ENCODE results near the gene ITGA2B. TPM values are rescaled to one million over a fixed set of nuclear protein-coding genes. Genes with fewer than 3 reads are reported as not detected.
A peak's percentile ranks its signal among the peaks of the same experiment; 100 is the strongest.
"Not testable (repeated sequence)": the region's sequence is repeated elsewhere in the genome, so short reads cannot be mapped to it uniquely, and the experiment has no call there.

The ITGA2B gene
- total and polyA plus RNA-seq, 2 experiments from 2014 or later = not detected

GRCh38 chr17:44368391-44369243 lies 20.8 kb downstream of the ITGA2B start:
- H3K9me2 ChIP-seq (ENCODE audit: insufficient read depth); H3K4me2 ChIP-seq (ENCODE audit: unreplicated experiment); H3K27ac ChIP-seq; H3K36me3 ChIP-seq (ENCODE audit: low read depth); H3F3A ChIP-seq (ENCODE audit: insufficient read depth); H2AFZ ChIP-seq; H4K20me1 ChIP-seq (ENCODE audit: insufficient read depth); H3K79me2 ChIP-seq (ENCODE audit: insufficient read depth); DNase-seq; H3K4me1 ChIP-seq (ENCODE audit: insufficient read depth); H3K4me3 ChIP-seq; H3K9ac ChIP-seq; in situ Hi-C loops (cut with MboI); H3K9me3 ChIP-seq (ENCODE audit: low read depth): not testable (repeated sequence)
- WGBS, 2 experiments (ENCODE audit: low coverage in 1 of 2, low lambda C conversion rate in 2 of 2, missing lambda C conversion rate in 2 of 2) = 71 to 76% methylated on average over 31 to 40 of the region's 42 CpGs
- peaks cover 25% of the 10 kb centered on the region for H3K27me3 ChIP-seq (replicated peaks; ENCODE audit: insufficient read depth)

GRCh38 chr17:44367231-44367979 lies 22.0 kb downstream of the ITGA2B start:
- in situ Hi-C loops (cut with MboI) = no loop called here
- Histone ChIP-seq H3K4me1 (ENCODE audit: insufficient read depth) (no peaks in the 10 kb centered on the region), H3K27me3 (replicated peaks; ENCODE audit: insufficient read depth) (peaks cover 25% of the 10 kb centered on the region), H3K9ac (no peak overlapping the region), H4K20me1 (ENCODE audit: insufficient read depth) (no peaks in the 10 kb centered on the region), H3F3A (ENCODE audit: insufficient read depth) (no peaks in the 10 kb centered on the region), H3K79me2 (ENCODE audit: insufficient read depth) (no peaks in the 10 kb centered on the region), H3K27ac (no peak overlapping the region), H3K4me2 (ENCODE audit: unreplicated experiment) (no peak overlapping the region), H3K9me3 (ENCODE audit: low read depth) (no peaks in the 10 kb centered on the region), H3K9me2 (ENCODE audit: insufficient read depth) (no peaks in the 10 kb centered on the region), H2AFZ (no peak overlapping the region), H3K36me3 (ENCODE audit: low read depth) (no peaks in the 10 kb centered on the region), H3K4me3 (no peak overlapping the region)
- DNase-seq = no peak
- TF ChIP-seq EZH2 (IDR thresholded peaks at IDR 0.05; ENCODE audit: insufficient read depth, poor library complexity, severe bottlenecking) (no peak), EZH2phosphoT487 (IDR thresholded peaks at IDR 0.05; ENCODE audit: insufficient read depth, low read depth) (no peak)
- 46 to 47% methylated on average over 6 to 7 of the region's 7 CpGs for WGBS, 2 experiments (ENCODE audit: low coverage in 1 of 2, low lambda C conversion rate in 2 of 2, missing lambda C conversion rate in 2 of 2)

- H3K4me1 ChIP-seq (ENCODE audit: insufficient read depth); H3K9me3 ChIP-seq (ENCODE audit: low read depth); H4K20me1 ChIP-seq (ENCODE audit: insufficient read depth); in situ Hi-C loops (cut with MboI); H3K36me3 ChIP-seq (ENCODE audit: low read depth); H3K4me3 ChIP-seq; DNase-seq; H3K9ac ChIP-seq; H3K79me2 ChIP-seq (ENCODE audit: insufficient read depth); H3F3A ChIP-seq (ENCODE audit: insufficient read depth); H3K27ac ChIP-seq; H3K9me2 ChIP-seq (ENCODE audit: insufficient read depth); H3K4me2 ChIP-seq (ENCODE audit: unreplicated experiment); H2AFZ ChIP-seq: not testable (repeated sequence)
- H3K27me3 ChIP-seq (replicated peaks; ENCODE audit: insufficient read depth) = peaks cover 20% of the 10 kb centered on the region
- WGBS, 2 experiments (ENCODE audit: low coverage in 1 of 2, low lambda C conversion rate in 2 of 2, missing lambda C conversion rate in 2 of 2) = 82 to 86% methylated on average over 5 of the region's 5 CpGs
Observed at GRCh38 chr17:44365051-44365450, 24.4 kb downstream of the ITGA2B start.

GRCh38 chr17:44363613-44364159 lies 25.8 kb downstream of the ITGA2B start, which contains the start of gene FAM171A2:
Gene FAM171A2 (minus strand): TSS chr17:44363853. CDS start chr17:44363714, 139 bp downstream.
- Histone ChIP-seq H3K4me2 (ENCODE audit: unreplicated experiment) (peak within 1 kb of the TSS; percentile 92), H3K9ac (peak within 1 kb of the TSS; percentile 77), H3F3A (ENCODE audit: insufficient read depth) (0 out of 2 replicates have a peak, but pooled peaks cover 5% of the 10 kb centered on the region), H3K9me2 (ENCODE audit: insufficient read depth) (no peaks in the 10 kb centered on the region), H3K27me3 (replicated peaks; ENCODE audit: insufficient read depth) (peaks cover 20% of the 10 kb centered on the region; the same call in 1 of the 2 replicates), H2AFZ (peak within 1 kb of the TSS; percentile 95), H3K36me3 (ENCODE audit: low read depth) (no peaks in the 10 kb centered on the region), H3K4me1 (ENCODE audit: insufficient read depth) (peaks cover 9% of the 10 kb centered on the region; the same call in 1 of the 2 replicates), H4K20me1 (ENCODE audit: insufficient read depth) (no peaks in the 10 kb centered on the region), H3K9me3 (ENCODE audit: low read depth) (no peaks in the 10 kb centered on the region), H3K79me2 (ENCODE audit: insufficient read depth) (no peaks in the 10 kb centered on the region), H3K4me3 (peak within 1 kb of the TSS; percentile 80), H3K27ac (no peak within 1 kb of the TSS)
- whole genome bisulfite sequencing, 2 experiments (ENCODE audit: low coverage in 1 of 2, low lambda C conversion rate in 2 of 2, missing lambda C conversion rate in 2 of 2) = 2% methylated on average over 37 to 56 of the region's 63 CpGs
- TF ChIP-seq EZH2 (IDR thresholded peaks at IDR 0.05; ENCODE audit: insufficient read depth, poor library complexity, severe bottlenecking) (no peak), EZH2phosphoT487 (IDR thresholded peaks at IDR 0.05; ENCODE audit: insufficient read depth, low read depth) (no peak)
- DNase-seq = peak; percentile 82
- in situ Hi-C loops (cut with MboI) = no loop called here

Measured in GM23248 (cell line).